ENCODE measurements around the gene MYRF. TPM values are rescaled to one million over a fixed set of nuclear protein-coding genes. Genes with fewer than 3 reads are reported as not detected.

Gene MYRF
- total RNA-seq, 2 donors from 2014 or later, result 33.2 to 47.5 TPM

GRCh38 chr11:61739413-61739812 is 13.0 kb upstream of the MYRF start:
- Histone ChIP-seq H3K4me1 (no peaks in the 10 kb centered on the region), H3K27me3 (no peaks in the 10 kb centered on the region), H3K9me3 (no peaks in the 10 kb centered on the region), H3K4me3 (no peak overlapping the region), H3K36me3 (replicated peaks in 1 of 2; ENCODE audit: insufficient read depth in 1 of 2, low read depth in 2 of 2) (peaks cover 0 to 21% of the 10 kb centered on the region in 2 donors), H3K27ac (no peak overlapping the region)
- DNase-seq, result no peak
- TF ChIP-seq, protein P1, sequence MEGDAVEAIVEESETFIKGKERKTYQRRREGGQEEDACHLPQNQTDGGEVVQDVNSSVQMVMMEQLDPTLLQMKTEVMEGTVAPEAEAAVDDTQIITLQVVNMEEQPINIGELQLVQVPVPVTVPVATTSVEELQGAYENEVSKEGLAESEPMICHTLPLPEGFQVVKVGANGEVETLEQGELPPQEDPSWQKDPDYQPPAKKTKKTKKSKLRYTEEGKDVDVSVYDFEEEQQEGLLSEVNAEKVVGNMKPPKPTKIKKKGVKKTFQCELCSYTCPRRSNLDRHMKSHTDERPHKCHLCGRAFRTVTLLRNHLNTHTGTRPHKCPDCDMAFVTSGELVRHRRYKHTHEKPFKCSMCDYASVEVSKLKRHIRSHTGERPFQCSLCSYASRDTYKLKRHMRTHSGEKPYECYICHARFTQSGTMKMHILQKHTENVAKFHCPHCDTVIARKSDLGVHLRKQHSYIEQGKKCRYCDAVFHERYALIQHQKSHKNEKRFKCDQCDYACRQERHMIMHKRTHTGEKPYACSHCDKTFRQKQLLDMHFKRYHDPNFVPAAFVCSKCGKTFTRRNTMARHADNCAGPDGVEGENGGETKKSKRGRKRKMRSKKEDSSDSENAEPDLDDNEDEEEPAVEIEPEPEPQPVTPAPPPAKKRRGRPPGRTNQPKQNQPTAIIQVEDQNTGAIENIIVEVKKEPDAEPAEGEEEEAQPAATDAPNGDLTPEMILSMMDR (IDR thresholded peaks at IDR 0.05), result no peak
- no peak for TF ChIP-seq POLR2A (IDR thresholded peaks at IDR 0.05)
- intact Hi-C loops (cut with DNase I), result no loop called here
- no peak for ATAC-seq
- WGBS, 2 donors, result 89 to 91% methylated on average over 7 to 14 of the region's 15 CpGs

DNA sequence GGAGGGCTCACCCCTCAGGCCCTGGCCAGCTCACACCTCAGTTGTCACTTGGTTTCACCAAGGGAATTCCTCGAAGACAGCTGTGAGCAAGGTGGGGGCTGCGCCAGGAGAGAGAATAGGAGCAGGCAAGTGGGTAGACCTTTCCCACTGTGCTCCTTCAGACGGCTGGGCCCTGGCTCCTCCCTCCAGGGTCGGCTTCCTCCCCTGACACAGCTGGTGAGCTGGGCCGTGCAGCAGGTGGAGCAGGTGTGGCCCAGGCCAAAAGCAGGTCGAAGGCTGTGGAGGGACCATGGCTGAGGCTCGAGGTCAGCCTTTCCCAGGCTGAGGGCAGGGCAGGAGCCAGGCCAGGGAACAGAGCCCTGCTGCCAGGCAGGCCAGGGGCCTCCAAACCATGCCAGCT is 12.5 kb upstream of the MYRF start:
- no peak overlapping the region for H3K27ac ChIP-seq
- ATAC-seq (peak; percentile 10), DNase-seq (peak in 1 of 4 donors; percentile 59)
- H3K27me3 ChIP-seq, result no peaks in the 10 kb centered on the region
- 48% methylated on average over 7 of the region's 7 CpGs; no CpG with 5 or more reads in 1 of the 2 donors for WGBS, 2 donors
- H3K4me1 ChIP-seq, result no peaks in the 10 kb centered on the region
- no peaks in the 10 kb centered on the region for H3K9me3 ChIP-seq
- H3K36me3 ChIP-seq (replicated peaks in 1 of 2; ENCODE audit: insufficient read depth in 1 of 2, low read depth in 2 of 2), result peaks cover 0 to 20% of the 10 kb centered on the region in 2 donors
- intact Hi-C loops (cut with DNase I), result loop anchor here (5.0 kb wide), 1 partner anchor 42 kb away; no protein-coding TSS in a partner anchor
- TF ChIP-seq, protein P1 (IDR thresholded peaks at IDR 0.05), result no peak
- no peak for TF ChIP-seq POLR2A (IDR thresholded peaks at IDR 0.05)
- H3K4me3 ChIP-seq, result no peak overlapping the region

DNA sequence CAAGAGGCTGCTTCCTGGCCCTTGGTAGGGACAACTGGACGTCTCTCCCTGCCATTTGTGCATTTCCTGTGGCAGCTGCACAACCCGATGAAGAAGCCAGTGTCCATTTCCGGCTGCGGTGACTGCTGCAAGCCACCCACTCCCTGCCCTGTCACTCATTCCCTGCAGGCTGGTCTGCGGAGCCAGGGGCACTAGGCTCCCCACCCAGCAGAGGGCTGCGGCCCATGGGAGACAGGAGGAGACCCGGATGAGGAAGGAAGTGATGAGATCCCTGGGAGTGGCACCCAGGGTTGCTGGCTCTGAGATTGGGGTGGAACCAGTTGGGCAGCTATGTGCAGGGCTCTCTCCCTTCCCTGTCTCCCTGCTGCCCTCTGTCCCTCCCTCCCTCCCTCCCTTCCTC is 10.0 kb upstream of the MYRF start:
- ATAC-seq, result no peak
- H3K9me3 ChIP-seq, result no peaks in the 10 kb centered on the region
- peaks cover 2% of the 10 kb centered on the region for H3K4me1 ChIP-seq
- TF ChIP-seq, protein P1 (IDR thresholded peaks at IDR 0.05), result no peak
- no peak for TF ChIP-seq POLR2A (IDR thresholded peaks at IDR 0.05)
- 75 to 92% methylated on average over 7 of the region's 7 CpGs for WGBS, 2 donors
- intact Hi-C loops (cut with DNase I), result loop anchor here (5.0 kb wide), 1 partner anchor 40 kb away; no protein-coding TSS in a partner anchor
- no peak overlapping the region for H3K27ac ChIP-seq
- H3K4me3 ChIP-seq, result no peak overlapping the region
- peaks cover 0 to 9% of the 10 kb centered on the region in 2 donors for H3K36me3 ChIP-seq (replicated peaks in 1 of 2; ENCODE audit: insufficient read depth in 1 of 2, low read depth in 2 of 2)
- no peaks in the 10 kb centered on the region for H3K27me3 ChIP-seq
- DNase-seq, result no peak

DNA sequence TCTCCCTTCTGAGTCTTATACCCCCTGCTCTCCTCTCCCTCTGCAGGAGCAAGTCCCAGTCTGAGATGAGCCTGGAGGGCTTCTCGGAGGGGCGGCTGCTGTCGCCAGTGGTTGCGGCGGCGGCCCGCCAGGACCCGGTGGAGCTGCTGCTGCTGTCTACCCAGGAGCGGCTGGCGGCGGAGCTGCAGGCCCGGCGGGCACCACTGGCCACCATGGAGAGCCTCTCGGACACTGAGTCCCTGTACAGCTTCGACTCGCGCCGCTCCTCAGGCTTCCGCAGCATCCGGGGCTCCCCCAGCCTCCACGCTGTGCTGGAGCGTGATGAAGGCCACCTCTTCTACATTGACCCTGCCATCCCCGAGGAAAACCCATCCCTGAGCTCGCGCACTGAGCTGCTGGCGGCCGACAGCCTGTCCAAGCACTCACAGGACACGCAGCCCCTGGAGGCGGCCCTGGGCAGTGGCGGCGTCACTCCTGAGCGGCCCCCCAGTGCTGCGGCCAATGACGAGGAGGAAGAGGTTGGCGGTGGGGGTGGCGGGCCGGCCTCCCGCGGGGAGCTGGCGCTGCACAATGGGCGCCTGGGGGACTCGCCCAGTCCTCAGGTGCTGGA is 8.8 kb upstream of the MYRF start:
- no peak overlapping the region for H3K4me3 ChIP-seq
- intact Hi-C loops (cut with DNase I), result loop anchor here (5.0 kb wide), 1 partner anchor 39 kb away; no protein-coding TSS in a partner anchor
- no peak overlapping the region for H3K27ac ChIP-seq
- WGBS, 2 donors, result 93 to 100% methylated on average over 1 to 36 of the region's 42 CpGs
- peaks cover 11% of the 10 kb centered on the region for H3K4me1 ChIP-seq
- H3K9me3 ChIP-seq, result no peaks in the 10 kb centered on the region
- DNase-seq (no peak), ATAC-seq (no peak)
- H3K27me3 ChIP-seq, result no peaks in the 10 kb centered on the region
- TF ChIP-seq, protein P1 (IDR thresholded peaks at IDR 0.05), result no peak
- no peak for TF ChIP-seq POLR2A (IDR thresholded peaks at IDR 0.05)
- H3K36me3 ChIP-seq (replicated peaks in 1 of 2; ENCODE audit: insufficient read depth in 1 of 2, low read depth in 2 of 2), result peaks cover 0 to 9% of the 10 kb centered on the region in 2 donors

DNA sequence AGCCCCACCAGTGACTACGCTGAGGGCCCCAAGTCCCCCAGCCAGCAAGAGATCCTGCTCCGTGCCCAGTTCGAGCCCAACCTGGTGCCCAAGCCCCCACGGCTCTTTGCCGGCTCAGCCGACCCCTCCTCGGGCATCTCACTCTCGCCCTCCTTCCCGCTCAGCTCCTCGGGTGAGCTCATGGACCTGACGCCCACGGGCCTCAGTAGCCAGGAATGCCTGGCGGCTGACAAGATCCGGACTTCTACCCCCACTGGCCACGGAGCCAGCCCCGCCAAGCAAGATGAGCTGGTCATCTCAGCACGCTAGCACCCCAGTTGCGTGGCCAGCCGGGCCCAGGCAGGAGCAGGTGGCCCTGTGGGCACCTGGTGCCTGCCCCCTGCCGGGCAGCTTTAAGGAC is 8.3 kb upstream of the MYRF start:
- 90 to 94% methylated on average over 17 to 20 of the region's 20 CpGs for WGBS, 2 donors
- no peak for DNase-seq
- Histone ChIP-seq H3K4me1 (peaks cover 11% of the 10 kb centered on the region), H3K36me3 (replicated peaks in 1 of 2; ENCODE audit: insufficient read depth in 1 of 2, low read depth in 2 of 2) (peaks cover 0 to 9% of the 10 kb centered on the region in 2 donors), H3K27ac (no peak overlapping the region), H3K27me3 (no peaks in the 10 kb centered on the region), H3K4me3 (no peak overlapping the region), H3K9me3 (no peaks in the 10 kb centered on the region)
- ATAC-seq, result no peak
- intact Hi-C loops (cut with DNase I), result loop anchor here (5.0 kb wide), 1 partner anchor 38 kb away; no protein-coding TSS in a partner anchor
- TF ChIP-seq, protein P1 (IDR thresholded peaks at IDR 0.05), result no peak
- TF ChIP-seq POLR2A (IDR thresholded peaks at IDR 0.05), result no peak
